ENCODE results near the gene OSR1. TPM values are rescaled to one million over a fixed set of nuclear protein-coding genes. Genes with fewer than 3 reads are reported as not detected.
A peak's percentile ranks its signal among the peaks of the same experiment; 100 is the strongest.

The OSR1 gene
- total and polyA plus RNA-seq, 2 donors (not counting 3 experiments of a cell fraction or from before 2014, with no cell fraction given): not detected

- H3K27ac ChIP-seq (ENCODE audit: insufficient read depth, low read depth, low read length): no peak overlapping the region
- ChIA-PET POLR2A (no interaction called here), CTCF (interaction anchor here (0.7 to 1.4 kb wide), 14 partner anchors 11 to 952 kb away, joined by 3 to 16 read pairs (median 3); no protein-coding TSS in a partner anchor)
- H3K4me3 ChIP-seq (replicated peaks in 1 of 3; ENCODE audit: insufficient read depth in 1 of 3, low read depth in 1 of 3, low read length in 3 of 3): peak overlapping the region in 1 of 3 experiments; percentile 88
- no peak for DNase-seq (ENCODE audit: low read depth, low spot score)
- no peaks in the 10 kb centered on the region for H3K9me3 ChIP-seq (replicated peaks; ENCODE audit: control insufficient read depth, insufficient read depth, low read length)
- peak overlapping the region; percentile 96 for H3K4me2 ChIP-seq (ENCODE audit: insufficient read depth, low read length)
- FAIRE-seq: no peak
- H3K27me3 ChIP-seq (ENCODE audit: control insufficient read depth in 2 of 2, insufficient read depth in 2 of 2, low read length in 2 of 2): peaks cover 68 to 71% of the 10 kb centered on the region in 2 experiments
- no TSS peak for BruUV-seq (replicated peaks)
- H3K9ac ChIP-seq (replicated peaks; ENCODE audit: extremely low read depth, insufficient read depth, low read length): no peak overlapping the region
- TF ChIP-seq MYC (IDR thresholded peaks at IDR 0.05; ENCODE audit: low read depth, low read length) (no peak), EZH2 (IDR thresholded peaks at IDR 0.05; ENCODE audit: borderline replicate concordance, low read depth, low read length, severe bottlenecking) (peak; percentile 63)
- intact Hi-C loops (cut with micrococcal nuclease) (loop anchor here (1.0 to 10.0 kb wide), 6 partner anchors 383 to 1069 kb away; no protein-coding TSS in a partner anchor), dilution Hi-C loops (cut with MboI; ENCODE audit: extremely low pct_ligation_motif_present, low sequenced_read_pairs) (no loop called here)
- no peaks in the 10 kb centered on the region for H4K20me1 ChIP-seq (replicated peaks; ENCODE audit: control insufficient read depth, extremely low read depth, insufficient read depth, low read length)
- H2AFZ ChIP-seq (ENCODE audit: low read depth, low read length): no peak overlapping the region
- H3K79me2 ChIP-seq (ENCODE audit: control insufficient read depth, insufficient read depth, low read length): no peaks in the 10 kb centered on the region
- peaks cover 18% of the 10 kb centered on the region for H3K4me1 ChIP-seq (ENCODE audit: control insufficient read depth, extremely low read depth, insufficient read depth, low read length)
- no peaks in the 10 kb centered on the region for H3K9me1 ChIP-seq (replicated peaks; ENCODE audit: control insufficient read depth, extremely low read depth, insufficient read depth, low read length)
- H3K36me3 ChIP-seq (ENCODE audit: control insufficient read depth in 2 of 2, extremely low read depth in 1 of 2, insufficient read depth in 2 of 2, low read length in 2 of 2): no peaks in the 10 kb centered on the region
Measured at GRCh38 chr2:19363474-19363778, 5.0 kb upstream of the OSR1 start.

DNA sequence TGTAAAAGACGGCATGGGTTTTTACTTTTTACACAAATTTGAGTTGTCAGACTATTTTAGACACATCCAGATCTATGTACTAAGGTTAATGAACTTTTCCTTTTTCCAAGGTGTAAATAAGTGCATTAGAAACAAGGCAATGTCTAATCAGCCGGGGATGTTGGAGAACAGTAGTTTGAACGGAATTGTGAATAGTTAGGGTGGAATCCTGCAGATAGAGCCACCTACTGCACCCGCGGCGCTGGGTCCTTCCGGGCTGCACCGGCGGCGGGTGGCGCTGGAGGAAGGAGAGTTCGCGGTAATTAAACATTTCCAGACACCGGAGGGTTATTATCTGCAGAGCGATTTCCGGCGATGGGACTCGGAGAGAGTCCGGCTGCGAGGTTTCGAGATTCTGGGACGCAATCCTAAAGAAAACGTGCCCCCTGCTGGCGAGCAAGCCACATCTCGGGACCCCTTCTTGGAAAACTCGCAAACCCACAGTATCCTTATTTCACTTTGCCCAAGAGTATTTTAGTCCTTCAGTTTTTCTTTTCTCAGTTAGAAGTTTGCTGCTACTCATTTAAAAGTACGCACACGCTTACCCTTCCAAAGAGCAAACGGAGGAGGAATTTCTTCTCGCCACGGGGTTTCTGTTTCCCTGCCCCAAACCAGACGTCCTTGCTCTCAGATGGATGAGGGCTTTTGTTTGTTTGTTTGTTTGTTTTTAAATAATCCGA is 4.5 kb upstream of the OSR1 start:
- Histone ChIP-seq H3K4me3 (replicated peaks in 1 of 3; ENCODE audit: insufficient read depth in 1 of 3, low read depth in 1 of 3, low read length in 3 of 3) (peak overlapping the region; percentile 22 to 88 (median 48)), H3K27ac (ENCODE audit: insufficient read depth, low read depth, low read length) (no peak overlapping the region), H3K27me3 (ENCODE audit: control insufficient read depth in 2 of 2, insufficient read depth in 2 of 2, low read length in 2 of 2) (peaks cover 72 to 75% of the 10 kb centered on the region in 2 experiments), H3K79me2 (ENCODE audit: control insufficient read depth, insufficient read depth, low read length) (no peaks in the 10 kb centered on the region), H2AFZ (ENCODE audit: low read depth, low read length) (peak overlapping the region; percentile 72), H3K9me1 (replicated peaks; ENCODE audit: control insufficient read depth, extremely low read depth, insufficient read depth, low read length) (no peaks in the 10 kb centered on the region), H3K36me3 (ENCODE audit: control insufficient read depth in 2 of 2, extremely low read depth in 1 of 2, insufficient read depth in 2 of 2, low read length in 2 of 2) (no peaks in the 10 kb centered on the region), H3K4me2 (ENCODE audit: insufficient read depth, low read length) (peak overlapping the region; percentile 96), H4K20me1 (replicated peaks; ENCODE audit: control insufficient read depth, extremely low read depth, insufficient read depth, low read length) (no peaks in the 10 kb centered on the region), H3K4me1 (ENCODE audit: control insufficient read depth, extremely low read depth, insufficient read depth, low read length) (peaks cover 18% of the 10 kb centered on the region), H3K9me3 (replicated peaks; ENCODE audit: control insufficient read depth, insufficient read depth, low read length) (no peaks in the 10 kb centered on the region), H3K9ac (replicated peaks; ENCODE audit: extremely low read depth, insufficient read depth, low read length) (no peak overlapping the region)
- ChIA-PET CTCF (interaction anchor here (0.7 to 1.4 kb wide), 11 partner anchors 10 to 951 kb away, joined by 3 to 16 read pairs (median 3); no protein-coding TSS in a partner anchor), POLR2A (no interaction called here)
- peak; percentile 96 for FAIRE-seq
- intact Hi-C loops (cut with micrococcal nuclease): loop anchor here (1.0 to 10.0 kb wide), 9 partner anchors 13 to 1068 kb away; no protein-coding TSS in a partner anchor
- TF ChIP-seq POLR2A (IDR thresholded peaks at IDR 0.05; ENCODE audit: low read depth, low read length): no peak
- TF ChIP-seq, protein P1, sequence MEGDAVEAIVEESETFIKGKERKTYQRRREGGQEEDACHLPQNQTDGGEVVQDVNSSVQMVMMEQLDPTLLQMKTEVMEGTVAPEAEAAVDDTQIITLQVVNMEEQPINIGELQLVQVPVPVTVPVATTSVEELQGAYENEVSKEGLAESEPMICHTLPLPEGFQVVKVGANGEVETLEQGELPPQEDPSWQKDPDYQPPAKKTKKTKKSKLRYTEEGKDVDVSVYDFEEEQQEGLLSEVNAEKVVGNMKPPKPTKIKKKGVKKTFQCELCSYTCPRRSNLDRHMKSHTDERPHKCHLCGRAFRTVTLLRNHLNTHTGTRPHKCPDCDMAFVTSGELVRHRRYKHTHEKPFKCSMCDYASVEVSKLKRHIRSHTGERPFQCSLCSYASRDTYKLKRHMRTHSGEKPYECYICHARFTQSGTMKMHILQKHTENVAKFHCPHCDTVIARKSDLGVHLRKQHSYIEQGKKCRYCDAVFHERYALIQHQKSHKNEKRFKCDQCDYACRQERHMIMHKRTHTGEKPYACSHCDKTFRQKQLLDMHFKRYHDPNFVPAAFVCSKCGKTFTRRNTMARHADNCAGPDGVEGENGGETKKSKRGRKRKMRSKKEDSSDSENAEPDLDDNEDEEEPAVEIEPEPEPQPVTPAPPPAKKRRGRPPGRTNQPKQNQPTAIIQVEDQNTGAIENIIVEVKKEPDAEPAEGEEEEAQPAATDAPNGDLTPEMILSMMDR (IDR thresholded peaks at IDR 0.05; ENCODE audit: extremely low read depth in 1 of 2, insufficient read depth in 1 of 2, low read depth in 1 of 2, low read length in 2 of 2): peak; percentile 84 to 88
- dilution Hi-C loops (cut with MboI; ENCODE audit: extremely low pct_ligation_motif_present, low sequenced_read_pairs): no loop called here
- no TSS peak for BruUV-seq (replicated peaks)
- DNase-seq (ENCODE audit: low read depth, low spot score): peak; percentile 67
